ENCODE measurements around the gene HOXA4. TPM values are rescaled to one million over a fixed set of nuclear protein-coding genes. Genes with fewer than 3 reads are reported as not detected.

HOXA4 gene
- total and polyA plus RNA-seq, 2 experiments from 2014 or later: not detected

DNA sequence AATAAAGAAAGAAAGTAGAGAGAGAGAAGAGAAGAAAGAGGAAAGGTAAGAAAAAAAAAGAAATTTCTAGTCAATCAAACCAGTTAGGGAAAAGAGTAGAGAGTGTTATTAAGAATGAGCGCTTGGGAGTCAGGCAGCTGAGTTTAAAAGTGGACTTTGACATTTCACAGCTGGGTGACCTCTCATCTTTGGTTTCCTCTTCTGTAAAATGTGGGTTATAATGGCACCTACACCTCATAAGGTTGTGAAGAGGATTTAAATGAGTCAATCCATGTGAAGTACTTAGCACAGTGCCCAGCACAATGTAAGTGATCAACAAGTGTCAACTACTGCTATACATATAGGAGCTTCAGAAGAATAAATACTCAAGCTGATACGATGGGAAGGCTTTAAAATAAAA, 46.9 kb downstream of the HOXA4 start (continued):
- TF ChIP-seq, protein P1, sequence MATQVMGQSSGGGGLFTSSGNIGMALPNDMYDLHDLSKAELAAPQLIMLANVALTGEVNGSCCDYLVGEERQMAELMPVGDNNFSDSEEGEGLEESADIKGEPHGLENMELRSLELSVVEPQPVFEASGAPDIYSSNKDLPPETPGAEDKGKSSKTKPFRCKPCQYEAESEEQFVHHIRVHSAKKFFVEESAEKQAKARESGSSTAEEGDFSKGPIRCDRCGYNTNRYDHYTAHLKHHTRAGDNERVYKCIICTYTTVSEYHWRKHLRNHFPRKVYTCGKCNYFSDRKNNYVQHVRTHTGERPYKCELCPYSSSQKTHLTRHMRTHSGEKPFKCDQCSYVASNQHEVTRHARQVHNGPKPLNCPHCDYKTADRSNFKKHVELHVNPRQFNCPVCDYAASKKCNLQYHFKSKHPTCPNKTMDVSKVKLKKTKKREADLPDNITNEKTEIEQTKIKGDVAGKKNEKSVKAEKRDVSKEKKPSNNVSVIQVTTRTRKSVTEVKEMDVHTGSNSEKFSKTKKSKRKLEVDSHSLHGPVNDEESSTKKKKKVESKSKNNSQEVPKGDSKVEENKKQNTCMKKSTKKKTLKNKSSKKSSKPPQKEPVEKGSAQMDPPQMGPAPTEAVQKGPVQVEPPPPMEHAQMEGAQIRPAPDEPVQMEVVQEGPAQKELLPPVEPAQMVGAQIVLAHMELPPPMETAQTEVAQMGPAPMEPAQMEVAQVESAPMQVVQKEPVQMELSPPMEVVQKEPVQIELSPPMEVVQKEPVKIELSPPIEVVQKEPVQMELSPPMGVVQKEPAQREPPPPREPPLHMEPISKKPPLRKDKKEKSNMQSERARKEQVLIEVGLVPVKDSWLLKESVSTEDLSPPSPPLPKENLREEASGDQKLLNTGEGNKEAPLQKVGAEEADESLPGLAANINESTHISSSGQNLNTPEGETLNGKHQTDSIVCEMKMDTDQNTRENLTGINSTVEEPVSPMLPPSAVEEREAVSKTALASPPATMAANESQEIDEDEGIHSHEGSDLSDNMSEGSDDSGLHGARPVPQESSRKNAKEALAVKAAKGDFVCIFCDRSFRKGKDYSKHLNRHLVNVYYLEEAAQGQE (IDR thresholded peaks at IDR 0.05; ENCODE audit: unreplicated experiment): no peak

DNA sequence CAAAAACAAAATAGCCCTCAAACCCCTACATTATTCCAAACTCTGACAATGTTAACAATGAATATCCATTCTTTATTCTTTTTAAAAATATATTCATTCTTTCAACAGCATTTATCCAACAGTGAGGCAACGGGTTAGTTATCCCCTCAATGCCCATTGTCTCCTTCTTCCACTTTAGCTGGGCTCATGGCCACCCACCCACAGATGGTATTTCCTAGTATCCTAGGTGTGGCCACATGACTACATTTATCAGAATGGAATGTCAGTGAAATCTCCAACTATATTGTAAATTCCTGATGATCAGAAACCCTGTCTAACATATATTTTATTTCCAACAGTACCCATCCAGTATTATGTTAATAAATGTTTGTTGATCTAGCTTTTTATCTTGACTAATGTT, 48.4 kb downstream of the HOXA4 start:
- no peak overlapping the region for H3K27ac ChIP-seq (ENCODE audit: low read depth)
- TF ChIP-seq, protein P2, sequence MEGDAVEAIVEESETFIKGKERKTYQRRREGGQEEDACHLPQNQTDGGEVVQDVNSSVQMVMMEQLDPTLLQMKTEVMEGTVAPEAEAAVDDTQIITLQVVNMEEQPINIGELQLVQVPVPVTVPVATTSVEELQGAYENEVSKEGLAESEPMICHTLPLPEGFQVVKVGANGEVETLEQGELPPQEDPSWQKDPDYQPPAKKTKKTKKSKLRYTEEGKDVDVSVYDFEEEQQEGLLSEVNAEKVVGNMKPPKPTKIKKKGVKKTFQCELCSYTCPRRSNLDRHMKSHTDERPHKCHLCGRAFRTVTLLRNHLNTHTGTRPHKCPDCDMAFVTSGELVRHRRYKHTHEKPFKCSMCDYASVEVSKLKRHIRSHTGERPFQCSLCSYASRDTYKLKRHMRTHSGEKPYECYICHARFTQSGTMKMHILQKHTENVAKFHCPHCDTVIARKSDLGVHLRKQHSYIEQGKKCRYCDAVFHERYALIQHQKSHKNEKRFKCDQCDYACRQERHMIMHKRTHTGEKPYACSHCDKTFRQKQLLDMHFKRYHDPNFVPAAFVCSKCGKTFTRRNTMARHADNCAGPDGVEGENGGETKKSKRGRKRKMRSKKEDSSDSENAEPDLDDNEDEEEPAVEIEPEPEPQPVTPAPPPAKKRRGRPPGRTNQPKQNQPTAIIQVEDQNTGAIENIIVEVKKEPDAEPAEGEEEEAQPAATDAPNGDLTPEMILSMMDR (conservative IDR thresholded peaks at IDR 0.05; ENCODE audit: low read depth in 2 of 2): no peak
- no peak for TF ChIP-seq ZNF331 (CRISPR knock-in tag; IDR thresholded peaks at IDR 0.05; ENCODE audit: low read depth)
- TF ChIP-seq POLR2AphosphoS5 (IDR thresholded peaks at IDR 0.05; ENCODE audit: low read depth): no peak
- no peak for TF ChIP-seq EZH2 (IDR thresholded peaks at IDR 0.05; ENCODE audit: low read depth, unreplicated experiment)
- no peak for TF ChIP-seq JUNB (IDR thresholded peaks at IDR 0.05; ENCODE audit: unreplicated experiment)
- no peak for TF ChIP-seq ZNF114 (CRISPR knock-in tag; IDR thresholded peaks at IDR 0.05)
- TF ChIP-seq, protein P3, sequence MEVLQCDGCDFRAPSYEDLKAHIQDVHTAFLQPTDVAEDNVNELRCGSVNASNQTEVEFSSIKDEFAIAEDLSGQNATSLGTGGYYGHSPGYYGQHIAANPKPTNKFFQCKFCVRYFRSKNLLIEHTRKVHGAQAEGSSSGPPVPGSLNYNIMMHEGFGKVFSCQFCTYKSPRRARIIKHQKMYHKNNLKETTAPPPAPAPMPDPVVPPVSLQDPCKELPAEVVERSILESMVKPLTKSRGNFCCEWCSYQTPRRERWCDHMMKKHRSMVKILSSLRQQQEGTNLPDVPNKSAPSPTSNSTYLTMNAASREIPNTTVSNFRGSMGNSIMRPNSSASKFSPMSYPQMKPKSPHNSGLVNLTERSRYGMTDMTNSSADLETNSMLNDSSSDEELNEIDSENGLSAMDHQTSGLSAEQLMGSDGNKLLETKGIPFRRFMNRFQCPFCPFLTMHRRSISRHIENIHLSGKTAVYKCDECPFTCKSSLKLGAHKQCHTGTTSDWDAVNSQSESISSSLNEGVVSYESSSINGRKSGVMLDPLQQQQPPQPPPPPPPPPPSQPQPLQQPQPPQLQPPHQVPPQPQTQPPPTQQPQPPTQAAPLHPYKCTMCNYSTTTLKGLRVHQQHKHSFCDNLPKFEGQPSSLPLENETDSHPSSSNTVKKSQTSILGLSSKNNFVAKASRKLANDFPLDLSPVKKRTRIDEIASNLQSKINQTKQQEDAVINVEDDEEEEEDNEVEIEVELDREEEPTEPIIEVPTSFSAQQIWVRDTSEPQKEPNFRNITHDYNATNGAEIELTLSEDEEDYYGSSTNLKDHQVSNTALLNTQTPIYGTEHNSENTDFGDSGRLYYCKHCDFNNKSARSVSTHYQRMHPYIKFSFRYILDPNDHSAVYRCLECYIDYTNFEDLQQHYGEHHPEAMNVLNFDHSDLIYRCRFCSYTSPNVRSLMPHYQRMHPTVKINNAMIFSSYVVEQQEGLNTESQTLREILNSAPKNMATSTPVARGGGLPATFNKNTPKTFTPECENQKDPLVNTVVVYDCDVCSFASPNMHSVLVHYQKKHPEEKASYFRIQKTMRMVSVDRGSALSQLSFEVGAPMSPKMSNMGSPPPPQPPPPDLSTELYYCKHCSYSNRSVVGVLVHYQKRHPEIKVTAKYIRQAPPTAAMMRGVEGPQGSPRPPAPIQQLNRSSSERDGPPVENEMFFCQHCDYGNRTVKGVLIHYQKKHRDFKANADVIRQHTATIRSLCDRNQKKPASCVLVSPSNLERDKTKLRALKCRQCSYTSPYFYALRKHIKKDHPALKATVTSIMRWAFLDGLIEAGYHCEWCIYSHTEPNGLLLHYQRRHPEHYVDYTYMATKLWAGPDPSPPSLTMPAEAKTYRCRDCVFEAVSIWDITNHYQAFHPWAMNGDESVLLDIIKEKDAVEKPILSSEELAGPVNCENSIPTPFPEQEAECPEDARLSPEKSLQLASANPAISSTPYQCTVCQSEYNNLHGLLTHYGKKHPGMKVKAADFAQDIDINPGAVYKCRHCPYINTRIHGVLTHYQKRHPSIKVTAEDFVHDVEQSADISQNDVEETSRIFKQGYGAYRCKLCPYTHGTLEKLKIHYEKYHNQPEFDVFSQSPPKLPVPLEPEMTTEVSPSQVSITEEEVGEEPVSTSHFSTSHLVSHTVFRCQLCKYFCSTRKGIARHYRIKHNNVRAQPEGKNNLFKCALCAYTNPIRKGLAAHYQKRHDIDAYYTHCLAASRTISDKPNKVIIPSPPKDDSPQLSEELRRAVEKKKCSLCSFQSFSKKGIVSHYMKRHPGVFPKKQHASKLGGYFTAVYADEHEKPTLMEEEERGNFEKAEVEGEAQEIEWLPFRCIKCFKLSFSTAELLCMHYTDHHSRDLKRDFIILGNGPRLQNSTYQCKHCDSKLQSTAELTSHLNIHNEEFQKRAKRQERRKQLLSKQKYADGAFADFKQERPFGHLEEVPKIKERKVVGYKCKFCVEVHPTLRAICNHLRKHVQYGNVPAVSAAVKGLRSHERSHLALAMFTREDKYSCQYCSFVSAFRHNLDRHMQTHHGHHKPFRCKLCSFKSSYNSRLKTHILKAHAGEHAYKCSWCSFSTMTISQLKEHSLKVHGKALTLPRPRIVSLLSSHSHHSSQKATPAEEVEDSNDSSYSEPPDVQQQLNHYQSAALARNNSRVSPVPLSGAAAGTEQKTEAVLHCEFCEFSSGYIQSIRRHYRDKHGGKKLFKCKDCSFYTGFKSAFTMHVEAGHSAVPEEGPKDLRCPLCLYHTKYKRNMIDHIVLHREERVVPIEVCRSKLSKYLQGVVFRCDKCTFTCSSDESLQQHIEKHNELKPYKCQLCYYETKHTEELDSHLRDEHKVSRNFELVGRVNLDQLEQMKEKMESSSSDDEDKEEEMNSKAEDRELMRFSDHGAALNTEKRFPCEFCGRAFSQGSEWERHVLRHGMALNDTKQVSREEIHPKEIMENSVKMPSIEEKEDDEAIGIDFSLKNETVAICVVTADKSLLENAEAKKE (CRISPR knock-in tag; IDR thresholded peaks at IDR 0.05): no peak
- TF ChIP-seq EZH2phosphoT487 (IDR thresholded peaks at IDR 0.05; ENCODE audit: unreplicated experiment): no peak
- TF ChIP-seq STAT1 (IDR thresholded peaks at IDR 0.05; ENCODE audit: unreplicated experiment): no peak
- TF ChIP-seq, protein P1 (IDR thresholded peaks at IDR 0.05; ENCODE audit: unreplicated experiment): no peak

More for the DNA sequence above, 48.4 kb downstream of the HOXA4 start:
- H2AFZ ChIP-seq: no peak overlapping the region
- no peak overlapping the region for H3K4me2 ChIP-seq
- no peak overlapping the region for H3K4me3 ChIP-seq
- no peaks in the 10 kb centered on the region; the same call in 1 of the 2 replicates for H4K20me1 ChIP-seq (replicated peaks; ENCODE audit: insufficient read depth)
- Mint-ChIP-seq H3K27ac (no peak overlapping the region), H3K36me3 (ENCODE audit: low read depth) (no peaks in the 10 kb centered on the region), H3K4me3 (no peak overlapping the region), H3K9me3 (0 out of 3 replicates have a peak, but pooled peaks cover under 1% of the 10 kb centered on the region), H3K27me3 (ENCODE audit: insufficient read depth, low read depth, poor library complexity) (peaks cover 19% of the 10 kb centered on the region), H3K4me1 (peaks cover 4% of the 10 kb centered on the region; the same call in 1 of the 3 replicates)
- no peaks in the 10 kb centered on the region for H3K36me3 ChIP-seq (ENCODE audit: insufficient read depth)
- peaks cover 44% of the 10 kb centered on the region for H3K27me3 ChIP-seq (ENCODE audit: insufficient read depth)
- H3F3A ChIP-seq (replicated peaks; ENCODE audit: low read depth): no peaks in the 10 kb centered on the region
- no peaks in the 10 kb centered on the region for H3K79me2 ChIP-seq (replicated peaks; ENCODE audit: insufficient read depth)
- H3K9me2 ChIP-seq (ENCODE audit: insufficient read depth): no peaks in the 10 kb centered on the region
- no peak for ATAC-seq
- 0 out of 2 replicates have a peak, but pooled peaks cover 3% of the 10 kb centered on the region for H3K4me1 ChIP-seq (ENCODE audit: insufficient read depth)
- no peak for DNase-seq (ENCODE audit: low spot score)

Data from GM23338 (cell line).